ENCODE measurements around the gene STK32A. TPM values are rescaled to one million over a fixed set of nuclear protein-coding genes. Genes with fewer than 3 reads are reported as not detected.

Gene STK32A
- total RNA-seq, 1 experiment from 2014 or later, result 1.3 TPM

GRCh38 chr5:147382776-147383175 lies 147.9 kb downstream of the STK32A start:
- no peaks in the 10 kb centered on the region for H3K79me2 ChIP-seq (ENCODE audit: insufficient read depth, low read length)
- H3K18ac ChIP-seq (ENCODE audit: insufficient read length, low read depth, low read length), result peak overlapping the region; percentile 21
- no peak for TF ChIP-seq CTCF (conservative IDR thresholded peaks at IDR 0.05)
- WGBS (ENCODE audit: extremely low coverage, insufficient read length, low lambda C conversion rate), result no CpG with 5 or more reads among the region's 4 CpGs
- peaks cover 3% of the 10 kb centered on the region; the same call in 1 of the 2 replicates for H3K4me1 ChIP-seq (ENCODE audit: insufficient read depth, low read length)
- Mint-ChIP-seq H3K27me3 (ENCODE audit: low read depth) (no peaks in the 10 kb centered on the region; the same call in 1 of the 2 replicates), H3K36me3 (ENCODE audit: insufficient read depth in 1 of 3, low read depth in 3 of 3) (peaks cover 8 to 44% (median 15%) of the 10 kb centered on the region in 3 experiments), H3K9me3 (peaks cover 28% of the 10 kb centered on the region in 2 experiments), H3K4me1 (peaks cover 25 to 28% of the 10 kb centered on the region in 2 experiments), H3K27ac (peak overlapping the region in 2 of 3 experiments; percentile 49 to 82; a peak in 4 of 7 replicates), H3K4me3 (no peak overlapping the region)
- no peaks in the 10 kb centered on the region for H3K79me1 ChIP-seq (ENCODE audit: insufficient read depth, low read depth, low read length, poor library complexity, severe bottlenecking)
- no peak overlapping the region for H4K5ac ChIP-seq (ENCODE audit: insufficient read length, low read depth, low read length)
- peak overlapping the region; percentile 16; the same call in 1 of the 2 replicates for H3K14ac ChIP-seq (ENCODE audit: insufficient read depth, low read length)
- no peak overlapping the region for H4K8ac ChIP-seq (replicated peaks; ENCODE audit: insufficient read length, low read depth, low read length)
- H2AK5ac ChIP-seq (ENCODE audit: insufficient read length, low read length), result no peak overlapping the region
- H2BK120ac ChIP-seq (ENCODE audit: low read depth, low read length, poor library complexity, severe bottlenecking), result no peak overlapping the region
- no peak overlapping the region for H3K4me2 ChIP-seq (ENCODE audit: insufficient read depth, insufficient read length, low read length)
- H3K23me2 ChIP-seq (ENCODE audit: insufficient read length, low read depth, low read length, poor library complexity, severe bottlenecking), result no peaks in the 10 kb centered on the region
- H3K4ac ChIP-seq (ENCODE audit: low read depth, low read length), result no peak overlapping the region
- no peak overlapping the region for H3K23ac ChIP-seq (ENCODE audit: insufficient read length, low read depth, low read length)
- no peak overlapping the region for H2BK12ac ChIP-seq (ENCODE audit: insufficient read length, low read depth, low read length)
- no peaks in the 10 kb centered on the region for H3K27me3 ChIP-seq (ENCODE audit: insufficient read depth, low read length)
- H2AFZ ChIP-seq (ENCODE audit: low read length), result peak overlapping the region; percentile 79
- no peak overlapping the region for H3K56ac ChIP-seq (ENCODE audit: insufficient read length, low read depth, low read length)
- H2BK15ac ChIP-seq (ENCODE audit: low read depth, low read length), result no peak overlapping the region
- no peak overlapping the region for H3K27ac ChIP-seq (ENCODE audit: insufficient read length, low read depth, low read length)
- no peak overlapping the region for H2BK5ac ChIP-seq (ENCODE audit: insufficient read length, low read length)
- no peaks in the 10 kb centered on the region for H4K20me1 ChIP-seq (ENCODE audit: control insufficient read depth, insufficient read depth, insufficient read length)
- H3K9me3 ChIP-seq (ENCODE audit: control insufficient read depth, low read depth, low read length), result no peaks in the 10 kb centered on the region
- no peak overlapping the region for H3K9ac ChIP-seq (ENCODE audit: extremely low read depth, insufficient read length, low read length)
- no peak overlapping the region for H2BK20ac ChIP-seq (ENCODE audit: low read depth, low read length, poor library complexity, severe bottlenecking)
- DNase-seq, result no peak
- no peak overlapping the region for H4K91ac ChIP-seq (ENCODE audit: insufficient read length, low read depth, low read length)
- no peak overlapping the region for H3T11ph ChIP-seq (ENCODE audit: low read length)

All from H9 (cell line).